GM19099 (cell line): ENCODE results near the gene POLD2.

ENCODE experiments used
- POLR2A ChIP-seq: IDR thresholded peaks from 3 replicates; pipeline ENCODE4 v1.6.1; 2011; ENCODE audit warnings: low read depth; ENCODE audit not compliant: insufficient read length; ENCODE audit errors: extremely low read depth

POLD2 gene

GRCh38 chr7:44114586-44115310 is 8.6 kb downstream of the POLD2 start:
- no peak for TF ChIP-seq POLR2A

- TF ChIP-seq POLR2A: no peak
Observed at GRCh38 chr7:44113764-44114354, 9.5 kb downstream of the POLD2 start.

GRCh38 chr7:44112997-44113763 is 10.2 kb downstream of the POLD2 start:
- no peak for TF ChIP-seq POLR2A

- no peak for TF ChIP-seq POLR2A
Observed at GRCh38 chr7:44112231-44112996, 10.9 kb downstream of the POLD2 start.

- TF ChIP-seq POLR2A: no peak
Observed at GRCh38 chr7:44111761-44112160, 11.6 kb downstream of the POLD2 start.

GRCh38 chr7:44110719-44111635 is 12.4 kb downstream of the POLD2 start:
- no peak for TF ChIP-seq POLR2A

- TF ChIP-seq POLR2A: no peak
Observed at GRCh38 chr7:44109991-44110390, 13.4 kb downstream of the POLD2 start.

GRCh38 chr7:44108768-44109750 is 14.3 kb downstream of the POLD2 start:
- no peak for TF ChIP-seq POLR2A

GRCh38 chr7:44107961-44108767 is 15.2 kb downstream of the POLD2 start:
- TF ChIP-seq POLR2A: no peak

GRCh38 chr7:44107116-44107960 is 16.0 kb downstream of the POLD2 start:
- no peak for TF ChIP-seq POLR2A

- TF ChIP-seq POLR2A: no peak
Observed at GRCh38 chr7:44106311-44107065, 16.9 kb downstream of the POLD2 start.

- TF ChIP-seq POLR2A: no peak
Observed at GRCh38 chr7:44105832-44106231, 17.5 kb downstream of the POLD2 start.
